HG03066 (cell line): Measurements from ENCODE around the gene ZNF577.

Experiments
- ATAC-seq: cut with Tn5 transposase; IDR thresholded peaks from one replicate; pipeline ENCODE4 v1.9.1; 2021; ENCODE audit warnings: low read depth; ENCODE audit not compliant: unreplicated experiment

The ZNF577 gene

DNA sequence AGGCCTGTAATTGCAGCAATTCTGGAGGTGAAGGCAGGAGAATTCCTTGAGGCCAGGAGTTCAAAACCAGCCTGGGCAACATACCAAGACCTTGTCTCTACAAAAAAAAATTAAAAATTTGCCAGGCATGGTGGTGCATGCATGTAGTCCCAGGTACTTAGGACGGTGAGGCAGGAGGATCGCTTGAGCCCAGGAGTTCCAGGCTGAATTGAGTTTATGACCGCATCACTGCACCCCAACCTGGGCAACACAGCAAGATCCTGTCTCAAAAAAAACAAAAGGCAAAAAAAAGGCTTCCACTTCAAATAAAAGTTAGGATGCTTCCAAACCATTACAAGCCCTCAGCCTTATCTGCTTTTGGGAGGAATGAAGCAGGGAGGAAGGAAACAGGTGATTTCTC lies 5.2 kb downstream of the ZNF577 start:
- no peak for ATAC-seq

DNA sequence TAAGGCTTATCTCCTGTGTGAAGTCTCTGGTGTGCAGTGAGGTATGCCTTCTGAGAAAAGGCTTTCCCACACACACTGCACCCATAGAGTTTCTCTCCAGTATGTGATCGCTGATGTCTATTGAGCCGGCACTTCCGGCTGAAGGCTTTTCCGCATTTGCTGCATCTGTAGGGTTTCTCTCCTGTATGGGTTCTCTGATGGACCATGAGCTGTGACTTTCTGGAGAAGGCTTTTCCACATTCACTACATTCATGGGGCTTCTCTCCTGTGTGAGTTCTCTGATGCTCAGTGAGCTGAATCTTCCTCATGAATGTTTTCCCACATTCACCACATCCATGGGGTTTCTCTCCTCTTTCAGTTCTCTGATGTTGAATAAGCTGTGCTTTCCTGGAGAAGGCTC lies 14.7 kb downstream of the ZNF577 start:
- no peak for ATAC-seq

DNA sequence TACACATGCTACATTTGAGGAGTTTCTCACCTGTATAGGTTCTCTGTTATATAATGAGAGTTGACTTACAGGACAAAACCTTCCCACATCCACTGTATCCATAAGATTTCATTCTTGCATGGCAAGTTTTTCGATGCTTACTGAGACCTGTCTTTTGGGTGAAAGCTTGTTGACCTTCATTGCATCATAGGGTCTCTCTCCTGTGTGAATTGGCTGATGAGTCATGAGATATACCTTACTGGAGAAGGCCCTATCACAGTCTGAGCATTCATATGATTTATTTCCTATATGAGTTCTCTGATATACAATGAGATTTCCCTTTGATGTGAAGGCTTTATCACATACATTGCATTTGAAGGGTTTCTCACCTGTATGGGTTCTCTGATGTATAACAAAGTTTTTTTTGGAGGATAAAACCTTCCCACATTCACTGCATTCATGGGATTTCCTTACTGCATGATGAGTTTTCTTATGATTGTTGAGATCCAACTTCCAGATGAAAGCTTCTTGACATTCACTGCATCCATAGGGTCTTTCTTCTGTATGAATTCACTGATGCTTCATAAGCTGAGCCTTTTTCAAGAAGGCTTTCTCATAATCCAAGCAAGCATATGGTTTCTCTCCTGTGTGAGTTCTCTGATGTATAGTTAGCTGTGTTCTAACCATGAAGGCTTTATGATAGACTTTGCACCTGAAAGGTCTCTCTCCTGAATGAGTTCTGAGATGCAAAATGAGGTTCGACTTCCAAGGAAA lies 25.7 kb downstream of the ZNF577 start:
- ATAC-seq, result no peak

DNA sequence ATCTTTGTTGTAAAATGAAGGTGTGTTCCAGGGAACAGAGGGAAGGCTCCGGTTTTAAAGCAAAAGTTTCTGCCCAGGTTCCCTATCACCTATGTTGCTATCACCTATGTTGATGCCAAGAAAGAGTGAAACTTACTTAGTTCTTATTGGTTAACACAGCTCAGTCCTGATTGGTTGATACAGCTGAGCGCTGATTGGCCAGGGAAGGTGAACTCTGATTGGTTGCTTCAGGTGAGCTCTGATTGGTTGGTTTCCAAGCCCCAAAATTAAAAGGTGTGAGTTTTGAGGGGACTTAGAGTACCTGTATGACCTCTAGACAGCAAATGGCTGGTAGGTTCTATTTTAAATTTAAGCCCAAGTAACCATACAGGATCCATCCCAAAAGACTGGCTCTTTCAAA lies 50.6 kb downstream of the ZNF577 start:
- ATAC-seq, result no peak

DNA sequence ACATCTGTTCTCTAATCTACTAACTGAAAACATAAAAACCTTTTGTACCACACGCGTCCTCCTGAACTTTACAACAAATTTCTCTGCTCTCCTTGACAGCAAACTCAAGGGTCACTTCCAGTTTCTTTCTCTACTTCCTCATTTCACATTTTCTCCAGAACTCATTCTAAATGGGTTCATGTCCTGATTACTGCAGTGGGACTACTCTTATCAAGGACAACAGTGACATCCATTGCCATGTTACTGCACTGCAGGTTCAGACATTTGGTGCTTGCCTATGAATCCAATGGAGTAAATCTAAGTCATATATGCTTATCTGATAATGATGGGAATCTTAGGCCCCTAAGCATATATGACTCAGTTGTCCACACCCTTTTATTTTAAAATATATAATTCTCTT lies 57.5 kb downstream of the ZNF577 start:
- ATAC-seq, result no peak

DNA sequence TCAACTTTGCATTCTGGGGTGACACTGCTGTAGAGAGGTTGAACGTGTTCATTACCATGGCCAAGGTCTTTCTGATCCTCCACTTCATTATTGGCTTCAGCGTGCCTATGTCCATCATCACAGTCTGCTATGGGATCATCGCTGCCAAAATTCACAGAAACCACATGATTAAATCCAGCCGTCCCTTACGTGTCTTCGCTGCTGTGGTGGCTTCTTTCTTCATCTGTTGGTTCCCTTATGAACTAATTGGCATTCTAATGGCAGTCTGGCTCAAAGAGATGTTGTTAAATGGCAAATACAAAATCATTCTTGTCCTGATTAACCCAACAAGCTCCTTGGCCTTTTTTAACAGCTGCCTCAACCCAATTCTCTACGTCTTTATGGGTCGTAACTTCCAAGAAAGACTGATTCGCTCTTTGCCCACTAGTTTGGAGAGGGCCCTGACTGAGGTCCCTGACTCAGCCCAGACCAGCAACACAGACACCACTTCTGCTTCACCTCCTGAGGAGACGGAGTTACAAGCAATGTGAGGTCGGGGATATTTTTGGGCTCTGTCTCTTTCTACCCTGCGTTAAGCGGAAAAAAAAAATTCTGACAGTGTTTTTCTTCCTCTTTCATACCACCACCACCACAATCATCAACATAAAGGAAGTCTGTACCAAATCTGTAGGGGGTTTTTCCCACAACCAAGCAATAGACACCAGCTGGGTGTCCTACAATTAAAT lies 63.3 kb downstream of the ZNF577 start:
- ATAC-seq, result no peak

DNA sequence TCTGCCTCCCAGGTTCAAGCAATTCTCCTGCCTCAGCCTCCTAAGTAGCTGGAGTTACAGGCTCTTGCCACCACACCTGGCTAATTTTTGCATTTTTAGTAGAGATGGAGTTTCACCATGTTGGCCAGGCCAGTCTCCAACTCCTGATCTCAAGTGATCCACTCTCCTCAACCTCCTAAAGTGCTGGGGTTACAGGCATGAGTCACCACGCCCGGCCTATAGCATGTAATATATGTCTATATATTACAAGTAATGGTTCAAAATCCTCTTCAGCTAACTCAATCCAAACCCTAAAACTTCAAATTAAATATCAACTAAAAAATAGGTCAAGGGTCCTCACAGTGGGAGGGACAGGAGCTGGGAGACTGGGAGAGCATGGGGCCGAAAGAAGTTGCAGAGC lies 64.8 kb downstream of the ZNF577 start:
- ATAC-seq, result no peak

DNA sequence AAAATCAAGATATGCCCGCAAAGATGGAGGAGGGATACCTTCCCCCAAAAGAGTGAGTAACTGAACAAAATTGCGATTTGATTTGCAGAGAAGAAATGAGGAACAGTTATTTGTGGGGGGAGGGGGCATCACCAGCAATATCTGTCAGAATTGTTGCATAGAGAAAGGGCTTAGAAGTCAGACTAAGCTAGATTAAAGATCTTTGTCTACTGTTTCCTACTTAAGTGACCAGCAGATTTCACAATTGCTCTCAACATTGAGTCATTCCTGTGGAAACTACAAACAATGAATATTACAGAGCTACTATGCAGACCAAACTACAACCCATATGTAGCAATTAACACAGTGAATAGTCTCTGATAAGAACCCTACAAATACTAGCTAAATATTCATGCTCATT lies 65.4 kb downstream of the ZNF577 start:
- ATAC-seq, result no peak

DNA sequence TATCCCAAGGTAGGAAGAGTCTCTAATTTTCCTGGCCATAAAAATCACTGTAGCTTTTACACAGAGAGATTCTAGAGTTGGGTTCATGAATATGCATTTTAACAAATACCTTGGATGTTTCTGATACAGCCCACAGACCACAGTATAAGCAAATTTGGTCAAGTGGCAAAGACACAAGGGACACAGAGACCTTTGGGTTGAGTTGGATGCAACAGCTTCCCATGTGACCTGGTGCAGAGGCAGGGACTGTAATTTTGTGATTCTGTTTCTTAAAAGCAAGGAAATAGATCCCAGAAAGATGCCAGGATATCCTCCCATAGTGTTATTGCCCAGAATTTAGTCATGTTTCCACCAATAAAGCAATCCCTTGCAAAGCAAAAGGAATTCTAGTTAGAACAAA lies 65.8 kb downstream of the ZNF577 start:
- no peak for ATAC-seq

DNA sequence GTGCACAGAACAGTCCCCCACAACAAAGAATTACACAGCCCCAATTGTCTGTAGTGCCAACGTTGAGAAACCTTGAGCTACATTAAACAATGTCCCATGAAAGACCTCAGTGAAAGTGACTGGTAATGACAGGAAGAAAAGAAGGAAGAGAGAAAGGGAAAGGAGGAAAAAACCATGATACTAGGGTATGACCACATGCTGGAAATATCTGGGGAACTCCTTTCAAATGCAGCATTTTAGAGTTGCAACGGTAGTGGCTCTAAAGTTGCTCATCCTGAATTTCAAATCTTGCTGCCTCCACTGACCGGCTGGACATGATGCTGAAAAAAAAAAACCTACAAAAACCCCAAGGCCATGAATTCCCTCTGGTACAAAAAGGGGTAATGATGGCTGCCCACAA lies 66.3 kb downstream of the ZNF577 start:
- ATAC-seq, result no peak
